ENCODE results near the gene DLG2.

Gene DLG2

GRCh38 chr11:83681031-83681781, 1945.9 kb downstream of the DLG2 start:
- DNase-seq, result no peak

GRCh38 chr11:83680321-83680720, 1946.8 kb downstream of the DLG2 start:
- no peak for DNase-seq

GRCh38 chr11:83678831-83679584, 1948.1 kb downstream of the DLG2 start:
- DNase-seq, result no peak

- no peak for DNase-seq
Measured at GRCh38 chr11:83677730-83678129, 1949.4 kb downstream of the DLG2 start.

GRCh38 chr11:83676056-83676601, 1951.0 kb downstream of the DLG2 start:
- no peak for DNase-seq

GRCh38 chr11:83674102-83674896, 1952.8 kb downstream of the DLG2 start:
- no peak for DNase-seq

- no peak for DNase-seq
Measured at GRCh38 chr11:83671289-83671688, 1955.9 kb downstream of the DLG2 start.

- DNase-seq, result no peak
Measured at GRCh38 chr11:83666149-83666548, 1961.0 kb downstream of the DLG2 start.

- no peak for DNase-seq
Measured at GRCh38 chr11:83663988-83664387, 1963.2 kb downstream of the DLG2 start.

- DNase-seq, result no peak
Measured at GRCh38 chr11:83663446-83663845, 1963.7 kb downstream of the DLG2 start.

GRCh38 chr11:83662494-83662893, 1964.7 kb downstream of the DLG2 start:
- no peak for DNase-seq

- no peak for DNase-seq
Measured at GRCh38 chr11:83661491-83662350, 1965.4 kb downstream of the DLG2 start.

- DNase-seq, result no peak
Measured at GRCh38 chr11:83659466-83659865, 1967.7 kb downstream of the DLG2 start.

GRCh38 chr11:83656796-83657330, 1970.3 kb downstream of the DLG2 start:
- DNase-seq, result no peak

GRCh38 chr11:83655976-83656375, 1971.2 kb downstream of the DLG2 start:
- no peak for DNase-seq

GRCh38 chr11:83649528-83649855, 1977.7 kb downstream of the DLG2 start:
- no peak for DNase-seq

- DNase-seq, result no peak
Measured at GRCh38 chr11:83648610-83649527, 1978.3 kb downstream of the DLG2 start.

- no peak for DNase-seq
Measured at GRCh38 chr11:83645561-83645960, 1981.6 kb downstream of the DLG2 start.

GRCh38 chr11:83643115-83643514, 1984.0 kb downstream of the DLG2 start:
- no peak for DNase-seq

GRCh38 chr11:83642500-83642899, 1984.6 kb downstream of the DLG2 start:
- no peak for DNase-seq

GRCh38 chr11:83641511-83641910, 1985.6 kb downstream of the DLG2 start:
- DNase-seq, result no peak

All from MV-4-11 (cell line).